ENCODE measurements around the gene C10orf71.

The C10orf71 gene

DNA sequence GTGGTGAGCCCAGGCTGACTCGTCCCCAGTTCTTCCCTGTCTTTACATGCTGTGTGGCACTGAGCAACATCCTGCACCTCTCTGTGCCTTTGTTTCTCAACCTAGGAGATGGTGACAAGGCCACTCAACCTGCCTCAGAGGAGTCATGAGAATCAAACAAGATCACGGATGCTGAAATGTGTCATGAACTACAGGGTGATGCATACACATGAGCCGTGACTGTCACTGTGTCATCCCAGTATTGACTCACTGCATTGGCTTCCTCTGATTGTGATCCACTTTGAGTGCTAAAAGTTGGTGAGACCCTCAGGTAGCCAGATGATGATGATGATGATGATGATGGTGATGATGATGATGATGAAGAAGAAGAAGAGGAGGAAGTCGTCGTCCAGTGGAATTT, 11.5 kb downstream of the C10orf71 start:
- TF ChIP-seq, protein P1, sequence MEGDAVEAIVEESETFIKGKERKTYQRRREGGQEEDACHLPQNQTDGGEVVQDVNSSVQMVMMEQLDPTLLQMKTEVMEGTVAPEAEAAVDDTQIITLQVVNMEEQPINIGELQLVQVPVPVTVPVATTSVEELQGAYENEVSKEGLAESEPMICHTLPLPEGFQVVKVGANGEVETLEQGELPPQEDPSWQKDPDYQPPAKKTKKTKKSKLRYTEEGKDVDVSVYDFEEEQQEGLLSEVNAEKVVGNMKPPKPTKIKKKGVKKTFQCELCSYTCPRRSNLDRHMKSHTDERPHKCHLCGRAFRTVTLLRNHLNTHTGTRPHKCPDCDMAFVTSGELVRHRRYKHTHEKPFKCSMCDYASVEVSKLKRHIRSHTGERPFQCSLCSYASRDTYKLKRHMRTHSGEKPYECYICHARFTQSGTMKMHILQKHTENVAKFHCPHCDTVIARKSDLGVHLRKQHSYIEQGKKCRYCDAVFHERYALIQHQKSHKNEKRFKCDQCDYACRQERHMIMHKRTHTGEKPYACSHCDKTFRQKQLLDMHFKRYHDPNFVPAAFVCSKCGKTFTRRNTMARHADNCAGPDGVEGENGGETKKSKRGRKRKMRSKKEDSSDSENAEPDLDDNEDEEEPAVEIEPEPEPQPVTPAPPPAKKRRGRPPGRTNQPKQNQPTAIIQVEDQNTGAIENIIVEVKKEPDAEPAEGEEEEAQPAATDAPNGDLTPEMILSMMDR (IDR thresholded peaks at IDR 0.05; ENCODE audit: insufficient read depth, low read depth, low read length, missing control alignments), result no peak
- DNase-seq (ENCODE audit: low read depth), result no peak
- no peak overlapping the region for H3K4me3 ChIP-seq (ENCODE audit: low read depth, low read length)

DNA sequence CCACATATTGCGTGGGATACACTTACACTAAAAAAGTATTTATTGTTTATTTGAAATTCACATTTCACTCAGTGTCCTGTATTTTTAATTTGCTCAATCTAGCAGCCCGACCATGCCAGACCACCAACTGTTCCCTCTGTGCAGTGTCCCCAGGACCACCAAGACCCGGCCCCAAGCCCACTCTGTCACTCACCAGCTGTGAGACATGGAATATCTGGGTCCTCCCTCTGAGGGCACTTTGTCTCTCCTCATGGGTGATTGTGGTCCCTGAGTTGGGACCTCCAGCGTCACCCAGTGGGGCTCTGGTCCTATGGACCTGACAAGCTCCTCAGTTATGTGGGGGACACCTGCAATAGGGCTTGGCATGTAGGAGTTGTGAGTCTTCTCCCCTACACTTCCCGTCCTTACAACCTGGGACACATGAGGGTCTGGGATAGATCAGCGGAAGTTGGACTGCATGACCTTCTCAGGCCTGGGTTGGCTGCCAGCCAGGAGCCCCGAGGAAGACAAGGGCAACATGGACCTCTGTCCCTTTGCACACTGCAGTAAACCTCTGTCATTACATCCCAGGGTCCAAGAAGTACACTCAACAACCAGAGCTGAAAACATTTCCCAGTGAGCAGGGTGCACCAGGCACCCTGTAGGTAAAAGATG, 12.1 kb downstream of the C10orf71 start:
- H3K4me3 ChIP-seq (ENCODE audit: low read depth, low read length), result no peak overlapping the region
- DNase-seq (ENCODE audit: low read depth), result no peak
- TF ChIP-seq, protein P1 (IDR thresholded peaks at IDR 0.05; ENCODE audit: insufficient read depth, low read depth, low read length, missing control alignments), result no peak

DNA sequence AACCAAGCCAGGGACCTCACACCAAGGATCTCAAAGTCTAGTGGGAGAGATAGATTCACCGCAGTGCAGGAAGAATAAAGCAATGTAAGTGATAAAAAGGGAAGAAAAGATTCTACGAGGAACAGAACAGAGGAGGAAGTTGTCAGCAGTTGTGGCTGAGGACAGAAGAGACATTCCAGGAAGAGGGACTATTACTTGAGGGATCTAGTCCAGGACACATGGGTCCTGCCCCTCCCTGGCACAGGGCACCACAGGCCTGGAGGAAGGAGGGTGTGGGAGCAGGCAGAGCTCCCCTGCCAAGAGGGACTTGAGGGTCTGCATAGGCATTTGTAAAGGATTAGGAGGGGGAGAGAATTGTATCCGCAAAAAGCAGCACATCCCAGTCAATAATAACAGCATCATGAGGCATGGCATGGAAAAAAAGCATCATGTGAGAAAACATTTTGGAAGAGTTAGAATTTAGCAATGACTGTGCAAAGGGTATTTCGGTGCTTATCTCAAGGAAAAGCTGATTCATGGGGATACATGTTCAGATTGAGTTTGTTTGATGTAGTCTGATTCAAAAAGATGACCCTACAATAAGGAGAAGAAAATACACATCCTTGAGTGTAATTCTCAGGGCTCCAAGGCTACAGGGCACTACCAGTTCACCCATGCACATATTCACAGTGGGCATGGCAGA, 12.7 kb downstream of the C10orf71 start:
- DNase-seq (ENCODE audit: low read depth), result no peak
- TF ChIP-seq, protein P1 (IDR thresholded peaks at IDR 0.05; ENCODE audit: insufficient read depth, low read depth, low read length, missing control alignments), result no peak
- H3K4me3 ChIP-seq (ENCODE audit: low read depth, low read length), result no peak overlapping the region

DNA sequence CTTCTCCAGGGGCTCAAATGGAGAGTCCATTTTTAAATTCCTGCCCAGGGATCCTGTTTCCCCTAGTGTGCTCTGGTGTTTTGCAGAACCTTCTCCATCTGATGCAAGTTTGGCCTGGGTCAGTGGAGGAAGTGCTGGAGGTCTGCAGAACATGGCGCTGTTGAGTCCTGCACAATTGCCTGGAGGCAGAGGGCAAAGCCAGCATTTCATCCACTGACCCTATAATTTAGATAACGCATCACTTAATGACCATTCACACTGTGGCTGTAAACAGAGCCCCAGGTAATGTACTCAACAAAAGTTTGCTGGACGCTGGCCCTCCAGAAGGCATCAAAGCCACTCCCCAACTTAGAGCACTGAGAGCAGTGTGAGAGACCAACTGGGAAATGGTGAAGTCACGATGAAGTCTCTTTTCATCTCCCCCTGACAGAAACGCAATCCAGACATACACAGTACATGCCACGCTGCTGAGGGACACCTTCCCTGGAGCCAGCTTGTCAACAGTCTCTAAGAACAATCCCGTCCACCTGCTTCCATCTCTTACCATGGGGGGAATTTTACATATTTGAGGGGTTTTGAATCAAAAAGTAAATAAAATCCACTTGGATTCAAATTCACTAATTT, 13.4 kb downstream of the C10orf71 start:
- DNase-seq (ENCODE audit: low read depth), result no peak
- no peak overlapping the region for H3K4me3 ChIP-seq (ENCODE audit: low read depth, low read length)
- TF ChIP-seq, protein P1 (IDR thresholded peaks at IDR 0.05; ENCODE audit: insufficient read depth, low read depth, low read length, missing control alignments), result no peak

DNA sequence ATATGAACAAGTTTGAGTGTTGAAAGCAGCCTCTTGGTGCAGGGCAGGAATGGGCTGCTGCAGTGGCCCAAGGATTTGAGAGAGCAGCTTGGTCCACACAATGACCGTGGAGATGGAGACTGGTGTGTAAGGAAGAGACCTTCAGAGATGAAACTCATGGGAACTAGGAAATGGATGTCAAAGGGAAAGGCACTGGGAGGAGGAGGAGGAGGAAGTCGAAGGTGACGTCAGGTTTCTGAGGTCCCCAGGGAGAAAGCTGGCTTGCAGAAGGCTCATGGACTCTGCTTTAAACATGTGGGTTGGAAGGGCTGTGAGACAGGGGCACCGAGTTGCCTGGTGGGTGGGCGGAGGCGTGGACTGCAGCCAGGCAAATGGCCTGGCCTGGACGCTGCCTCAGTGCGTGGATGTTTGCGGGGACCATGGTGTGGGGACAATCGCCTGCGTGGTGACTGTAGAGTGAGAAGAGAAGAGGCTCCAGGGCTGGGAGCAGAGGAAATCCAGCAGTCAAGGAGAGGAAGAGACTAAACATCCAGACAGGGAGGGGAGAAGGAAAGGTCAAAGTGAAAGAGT, 14.6 kb downstream of the C10orf71 start:
- no peak overlapping the region for H3K4me3 ChIP-seq (ENCODE audit: low read depth, low read length)
- TF ChIP-seq, protein P1 (IDR thresholded peaks at IDR 0.05; ENCODE audit: insufficient read depth, low read depth, low read length, missing control alignments), result no peak
- DNase-seq (ENCODE audit: low read depth), result no peak

DNA sequence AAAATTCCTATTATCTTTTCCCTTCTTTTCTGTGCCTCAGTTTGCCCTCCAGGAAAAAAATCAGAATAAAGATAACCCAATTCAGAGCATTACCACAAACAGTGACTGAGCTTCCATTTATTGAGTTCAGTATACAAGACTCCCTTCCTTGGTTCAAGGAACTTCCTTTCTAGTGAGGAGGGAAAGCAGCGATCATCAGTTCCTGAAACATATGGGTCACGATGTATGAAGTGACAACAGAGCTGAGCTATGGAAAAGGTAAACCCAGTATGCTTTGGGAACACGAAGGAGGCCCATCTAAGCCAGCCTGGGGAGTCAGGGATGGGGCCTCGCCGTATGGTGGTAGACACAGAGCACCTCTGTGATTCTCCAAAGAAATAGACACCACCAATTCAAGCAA, 15.8 kb downstream of the C10orf71 start:
- TF ChIP-seq, protein P1 (IDR thresholded peaks at IDR 0.05; ENCODE audit: insufficient read depth, low read depth, low read length, missing control alignments), result no peak
- DNase-seq (ENCODE audit: low read depth), result no peak
- no peak overlapping the region for H3K4me3 ChIP-seq (ENCODE audit: low read depth, low read length)

Data from GM12865 (cell line).